Ishikawa (cell line): Measurements from ENCODE around the gene AKAP11.

Experiments used
- CEBPB ChIP-seq: IDR thresholded peaks from 2 replicates; pipeline ENCODE4 v1.6.1; 2012
- CREB1 ChIP-seq: IDR thresholded peaks from 2 replicates; pipeline ENCODE4 v1.6.1; 2012; ENCODE audit warnings: low read depth
- EGR1 ChIP-seq: IDR thresholded peaks from 2 replicates; pipeline ENCODE4 v1.6.1; 2012
- EP300 ChIP-seq: IDR thresholded peaks from 2 replicates; pipeline ENCODE4 v1.6.1; 2012; ENCODE audit warnings: borderline replicate concordance
- FOXM1 ChIP-seq: IDR thresholded peaks from 2 replicates; pipeline ENCODE4 v1.6.1; 2012; ENCODE audit warnings: low read depth, borderline replicate concordance
- NFIC ChIP-seq: IDR thresholded peaks from 2 replicates; pipeline ENCODE4 v1.6.1; 2012
- RAD21 ChIP-seq: IDR thresholded peaks from 2 replicates; pipeline ENCODE4 v1.6.1; 2012; ENCODE audit warnings: low read depth
- TAF1 ChIP-seq: IDR thresholded peaks from 2 replicates; pipeline ENCODE4 v1.6.1; 2012; ENCODE audit warnings: low read depth, mild to moderate bottlenecking
- TCF12 ChIP-seq: IDR thresholded peaks from 2 replicates; pipeline ENCODE4 v1.6.1; 2012; ENCODE audit warnings: low read depth
- TEAD4 ChIP-seq: IDR thresholded peaks from 2 replicates; pipeline ENCODE4 v1.6.1; 2012
- YY1 ChIP-seq: IDR thresholded peaks from 2 replicates; pipeline ENCODE4 v1.6.1; 2012; ENCODE audit warnings: low read depth
- ZBTB7A ChIP-seq: IDR thresholded peaks from 2 replicates; pipeline ENCODE4 v1.6.1; 2012; ENCODE audit warnings: low read depth
- TF ChIP-seq, protein P1 (sequence below): IDR thresholded peaks from 2 replicates; pipeline ENCODE4 v1.6.1; 2012
- TF ChIP-seq, protein P2 (sequence below): IDR thresholded peaks from 2 replicates; pipeline ENCODE4 v1.6.1; 2012
- TF ChIP-seq, protein P3 (sequence below): IDR thresholded peaks from 2 replicates; pipeline ENCODE4 v1.6.1; 2012; ENCODE audit warnings: low read depth, mild to moderate bottlenecking

The AKAP11 gene

DNA sequence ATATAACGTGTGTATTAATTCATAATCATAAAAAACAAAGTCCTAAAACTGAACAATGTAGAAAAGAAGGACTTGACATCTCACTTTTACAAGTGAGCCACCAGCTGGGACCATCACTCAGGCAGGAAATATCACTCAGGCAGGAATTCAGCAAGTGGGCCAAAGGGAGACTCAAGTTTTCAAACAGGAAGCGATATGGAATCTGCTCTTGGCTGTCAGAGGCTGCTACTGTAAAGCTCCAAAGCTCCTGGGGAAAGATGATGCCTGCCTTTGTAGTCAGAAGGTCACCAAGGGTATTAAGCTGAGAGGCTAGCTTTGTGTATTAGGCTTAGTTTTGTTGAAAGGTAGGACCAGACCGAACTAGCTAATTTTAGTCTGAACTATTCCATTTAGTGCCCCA is 5.5 kb upstream of the AKAP11 start:
- TF ChIP-seq, protein P1, sequence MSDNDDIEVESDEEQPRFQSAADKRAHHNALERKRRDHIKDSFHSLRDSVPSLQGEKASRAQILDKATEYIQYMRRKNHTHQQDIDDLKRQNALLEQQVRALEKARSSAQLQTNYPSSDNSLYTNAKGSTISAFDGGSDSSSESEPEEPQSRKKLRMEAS, result no peak
- TF ChIP-seq FOXM1 (no peak), RAD21 (no peak)
- TF ChIP-seq, protein P2, sequence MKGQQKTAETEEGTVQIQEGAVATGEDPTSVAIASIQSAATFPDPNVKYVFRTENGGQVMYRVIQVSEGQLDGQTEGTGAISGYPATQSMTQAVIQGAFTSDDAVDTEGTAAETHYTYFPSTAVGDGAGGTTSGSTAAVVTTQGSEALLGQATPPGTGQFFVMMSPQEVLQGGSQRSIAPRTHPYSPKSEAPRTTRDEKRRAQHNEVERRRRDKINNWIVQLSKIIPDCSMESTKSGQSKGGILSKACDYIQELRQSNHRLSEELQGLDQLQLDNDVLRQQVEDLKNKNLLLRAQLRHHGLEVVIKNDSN, result no peak

DNA sequence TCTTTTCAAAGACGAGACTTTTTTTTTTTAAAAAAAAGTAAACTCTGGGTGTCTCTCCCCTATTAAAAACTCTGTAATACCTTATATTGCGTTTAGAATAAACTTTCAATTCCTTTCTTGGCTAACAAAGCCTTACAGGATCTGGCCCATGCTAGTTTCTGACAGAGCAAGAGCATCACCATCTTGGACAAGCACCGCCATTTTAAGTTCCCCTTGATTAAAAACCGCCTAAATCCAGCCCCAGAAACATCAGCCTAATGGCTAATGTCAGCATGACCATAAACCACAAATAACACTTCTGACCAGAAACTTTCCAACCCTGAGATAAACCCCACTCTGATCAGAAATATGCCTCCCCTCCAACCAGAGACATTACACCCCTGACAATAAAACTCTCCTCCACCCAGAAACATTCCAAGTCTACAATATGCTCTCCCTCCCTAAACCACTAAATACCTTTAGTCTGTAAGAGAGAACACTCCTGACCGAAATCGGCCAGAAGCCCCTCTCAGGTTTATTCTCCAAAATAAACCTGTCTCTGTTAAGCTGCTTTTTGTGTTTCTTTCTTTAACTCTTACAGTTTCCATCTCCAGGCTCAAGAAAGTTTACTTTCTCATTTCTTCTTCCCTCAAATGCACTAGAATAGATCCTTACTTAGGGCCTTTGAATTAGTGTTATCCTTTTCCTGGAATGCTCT is 1.6 kb upstream of the AKAP11 start:
- no peak for TF ChIP-seq RAD21
- no peak for TF ChIP-seq NFIC
- no peak for TF ChIP-seq EGR1

DNA sequence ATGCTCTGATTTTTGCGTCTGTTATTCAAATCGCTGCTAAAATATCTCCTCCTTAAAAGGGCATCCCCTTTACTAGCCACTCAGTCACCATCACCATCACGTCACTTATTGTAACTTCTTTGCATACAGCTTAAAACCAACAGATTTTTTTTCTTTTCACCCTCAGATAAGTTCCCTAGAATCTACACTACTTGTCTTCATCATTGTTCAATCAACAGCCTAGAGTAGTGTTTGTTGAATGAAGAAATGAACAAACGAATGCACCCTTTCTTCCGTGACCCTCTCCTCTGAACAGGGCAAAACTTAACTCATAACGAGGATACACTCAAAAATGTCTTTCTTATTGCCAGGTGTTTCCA is 1.1 kb upstream of the AKAP11 start:
- TF ChIP-seq, protein P3, sequence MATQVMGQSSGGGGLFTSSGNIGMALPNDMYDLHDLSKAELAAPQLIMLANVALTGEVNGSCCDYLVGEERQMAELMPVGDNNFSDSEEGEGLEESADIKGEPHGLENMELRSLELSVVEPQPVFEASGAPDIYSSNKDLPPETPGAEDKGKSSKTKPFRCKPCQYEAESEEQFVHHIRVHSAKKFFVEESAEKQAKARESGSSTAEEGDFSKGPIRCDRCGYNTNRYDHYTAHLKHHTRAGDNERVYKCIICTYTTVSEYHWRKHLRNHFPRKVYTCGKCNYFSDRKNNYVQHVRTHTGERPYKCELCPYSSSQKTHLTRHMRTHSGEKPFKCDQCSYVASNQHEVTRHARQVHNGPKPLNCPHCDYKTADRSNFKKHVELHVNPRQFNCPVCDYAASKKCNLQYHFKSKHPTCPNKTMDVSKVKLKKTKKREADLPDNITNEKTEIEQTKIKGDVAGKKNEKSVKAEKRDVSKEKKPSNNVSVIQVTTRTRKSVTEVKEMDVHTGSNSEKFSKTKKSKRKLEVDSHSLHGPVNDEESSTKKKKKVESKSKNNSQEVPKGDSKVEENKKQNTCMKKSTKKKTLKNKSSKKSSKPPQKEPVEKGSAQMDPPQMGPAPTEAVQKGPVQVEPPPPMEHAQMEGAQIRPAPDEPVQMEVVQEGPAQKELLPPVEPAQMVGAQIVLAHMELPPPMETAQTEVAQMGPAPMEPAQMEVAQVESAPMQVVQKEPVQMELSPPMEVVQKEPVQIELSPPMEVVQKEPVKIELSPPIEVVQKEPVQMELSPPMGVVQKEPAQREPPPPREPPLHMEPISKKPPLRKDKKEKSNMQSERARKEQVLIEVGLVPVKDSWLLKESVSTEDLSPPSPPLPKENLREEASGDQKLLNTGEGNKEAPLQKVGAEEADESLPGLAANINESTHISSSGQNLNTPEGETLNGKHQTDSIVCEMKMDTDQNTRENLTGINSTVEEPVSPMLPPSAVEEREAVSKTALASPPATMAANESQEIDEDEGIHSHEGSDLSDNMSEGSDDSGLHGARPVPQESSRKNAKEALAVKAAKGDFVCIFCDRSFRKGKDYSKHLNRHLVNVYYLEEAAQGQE, result no peak
- TF ChIP-seq YY1 (no peak), CEBPB (no peak), TCF12 (no peak), RAD21 (no peak), TAF1 (no peak), TEAD4 (no peak), FOXM1 (no peak), EGR1 (no peak), NFIC (no peak), CREB1 (no peak), EP300 (no peak), ZBTB7A (no peak)
- TF ChIP-seq, protein P1, result no peak
- TF ChIP-seq, protein P2, result no peak

DNA sequence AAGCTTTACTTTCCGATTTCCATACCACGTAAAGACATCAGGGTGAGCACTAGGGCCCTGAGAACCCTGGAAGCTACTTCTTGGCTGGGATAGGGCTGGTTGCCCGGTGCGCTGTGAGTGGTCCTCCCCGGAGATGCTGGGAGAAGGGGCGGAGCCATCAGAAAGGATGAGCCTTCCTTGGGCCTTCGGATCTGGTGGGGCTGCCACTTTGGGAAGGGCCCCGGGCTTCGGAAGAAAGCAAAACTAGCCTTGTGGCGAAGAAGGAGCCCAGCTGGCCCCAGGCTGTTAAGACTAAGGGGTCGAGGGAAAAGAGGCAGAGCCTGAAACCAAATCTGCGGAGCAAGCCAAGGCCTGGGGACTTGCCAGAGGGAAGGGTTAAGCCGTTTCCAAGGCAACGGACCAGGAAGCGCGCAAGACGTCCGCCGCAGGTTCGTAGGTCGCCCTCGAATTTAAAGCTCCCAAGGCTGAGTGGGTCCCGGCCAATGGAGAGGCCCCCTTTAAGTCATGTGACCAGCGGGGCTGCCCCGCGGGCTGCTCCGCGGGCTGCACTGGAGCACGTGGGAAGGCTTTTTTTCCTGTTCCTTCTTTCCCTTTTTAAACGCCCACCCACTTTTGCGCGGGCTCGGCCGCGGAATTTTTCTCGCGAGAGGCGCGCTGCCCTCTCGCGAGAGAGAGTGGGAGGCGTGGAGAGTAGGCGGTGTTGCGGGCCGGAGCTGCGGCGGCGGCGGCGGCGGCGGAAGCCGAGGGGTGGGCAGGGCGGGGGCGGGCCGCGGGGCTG is 426 bp upstream of the AKAP11 start:
- TF ChIP-seq CREB1 (no peak), TEAD4 (0 out of 2 replicates have a peak, but pooled peaks have one; percentile 14), TAF1 (no peak; the same call in 1 of the 2 replicates), NFIC (no peak), TCF12 (peak; percentile 32; the same call in 1 of the 2 replicates), ZBTB7A (no peak), RAD21 (no peak), FOXM1 (peak; percentile 82), CEBPB (no peak), EGR1 (peak; percentile 78)
- TF ChIP-seq, protein P2, result peak; percentile 95
- TF ChIP-seq, protein P3, result no peak
- TF ChIP-seq, protein P1, result peak; percentile 98

DNA sequence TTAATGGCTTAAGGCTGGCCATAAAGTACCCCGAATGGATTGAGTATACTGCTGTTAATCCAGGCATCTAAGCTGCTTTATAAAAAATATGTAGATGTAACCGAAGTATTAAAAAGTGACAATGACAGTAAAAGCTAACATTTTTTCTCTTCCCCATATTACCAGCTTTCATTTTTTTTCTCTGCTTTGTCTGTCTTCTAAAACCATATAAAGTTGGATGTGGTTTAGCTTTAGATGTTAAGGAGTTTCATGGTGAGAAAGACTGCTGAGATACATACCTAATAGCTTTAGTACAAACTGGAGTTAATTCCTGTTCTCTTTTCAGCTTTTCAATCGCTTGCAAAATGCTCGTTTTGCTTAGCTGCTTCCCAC is 838 bp downstream of the AKAP11 start:
- TF ChIP-seq EP300 (no peak), NFIC (no peak), FOXM1 (no peak), EGR1 (no peak), CEBPB (no peak), RAD21 (no peak), TEAD4 (no peak), CREB1 (no peak), TAF1 (no peak), ZBTB7A (no peak), TCF12 (no peak)
- TF ChIP-seq, protein P3, result no peak
- TF ChIP-seq, protein P1, result no peak
- TF ChIP-seq, protein P2, result no peak
